ENCODE measurements around the gene CXCR6.

Gene CXCR6

DNA sequence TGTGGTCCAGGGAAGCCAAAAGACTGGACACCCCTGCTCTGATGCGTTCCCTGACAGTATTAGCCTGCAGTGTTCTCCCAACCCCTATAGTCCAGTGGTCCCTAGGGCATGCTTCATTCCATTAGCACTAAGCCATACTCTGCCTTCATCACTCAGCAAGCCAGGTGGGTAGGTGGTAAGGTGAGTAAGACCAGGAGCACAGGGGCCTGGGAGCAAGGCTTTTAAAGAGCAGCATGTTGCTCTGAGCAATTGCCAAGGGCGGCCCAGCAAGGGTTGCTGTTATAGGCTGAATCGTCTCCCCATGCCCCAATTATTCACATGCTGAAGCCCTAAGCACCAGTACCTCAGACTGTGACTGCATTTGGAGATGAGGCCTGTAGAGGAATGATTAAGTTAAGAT is 11.0 kb downstream of the CXCR6 start:
- H3K27me3 Mint-ChIP-seq, result no peaks in the 10 kb centered on the region
- no peak overlapping the region for H3K4me3 Mint-ChIP-seq
- H3K36me3 Mint-ChIP-seq (ENCODE audit: insufficient read depth), result peaks cover 58% of the 10 kb centered on the region
- no peak for DNase-seq (ENCODE audit: low spot score in 2 of 2)
- no peaks in the 10 kb centered on the region for H3K9me3 Mint-ChIP-seq
- no peak overlapping the region for H3K27ac Mint-ChIP-seq (ENCODE audit: low read depth)
- ATAC-seq (replicated peaks; ENCODE audit: extremely low read depth, poor library complexity, severe bottlenecking), result no peak
- H3K4me1 Mint-ChIP-seq, result peaks cover 73% of the 10 kb centered on the region

DNA sequence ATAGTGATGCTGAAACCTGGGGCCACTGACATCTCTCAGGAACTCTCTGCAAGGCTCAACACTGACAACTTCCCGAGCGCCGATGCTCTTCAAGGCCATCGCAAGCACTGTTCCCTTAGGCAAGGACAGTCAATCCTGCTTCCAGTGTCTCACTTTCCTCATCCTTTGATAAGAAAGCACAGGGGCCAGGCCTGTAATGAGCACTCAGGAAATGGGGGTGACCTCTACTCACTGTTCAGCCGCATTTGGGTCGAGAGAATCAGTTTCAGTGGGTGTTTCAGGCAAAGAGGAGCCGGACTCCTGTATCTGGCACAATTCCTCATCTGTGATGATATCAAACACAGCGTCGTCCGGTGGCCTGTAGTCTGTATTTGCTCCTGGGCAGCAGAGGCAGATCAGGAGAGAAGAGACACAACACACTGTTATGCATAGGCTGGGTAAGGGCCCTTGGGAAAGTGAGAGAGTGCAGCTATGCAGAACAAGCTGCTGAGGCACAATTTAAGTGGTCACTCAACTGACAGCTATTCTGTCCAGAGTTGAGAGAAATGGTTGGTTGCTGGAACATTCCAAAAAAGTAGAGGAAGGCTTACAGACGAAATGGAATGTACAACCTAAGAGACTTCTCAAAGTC is 11.9 kb downstream of the CXCR6 start:
- no peaks in the 10 kb centered on the region for H3K9me3 Mint-ChIP-seq

DNA sequence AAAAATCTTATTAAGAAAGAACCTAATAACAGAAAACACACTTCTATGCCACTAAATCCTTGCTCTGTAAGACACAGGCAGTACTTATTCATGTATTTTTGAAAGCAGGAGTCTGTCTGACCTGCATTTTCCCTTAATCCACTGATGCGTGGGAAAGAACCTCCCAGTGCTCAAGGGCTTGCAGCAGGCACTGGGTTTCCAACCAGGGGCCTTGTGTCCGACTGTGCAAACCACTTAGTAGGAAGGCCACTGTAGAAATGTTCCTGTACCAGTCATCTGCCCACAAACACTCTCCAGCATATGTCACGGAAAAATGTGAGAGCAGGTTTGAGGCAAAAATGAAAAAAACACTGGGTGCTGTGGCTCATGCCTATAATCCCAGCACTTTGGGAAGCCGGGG is 12.4 kb downstream of the CXCR6 start:
- DNase-seq (ENCODE audit: low spot score in 2 of 2), result no peak
- H3K27me3 Mint-ChIP-seq, result no peaks in the 10 kb centered on the region
- peaks cover 68% of the 10 kb centered on the region for H3K36me3 Mint-ChIP-seq (ENCODE audit: insufficient read depth)
- H3K4me3 Mint-ChIP-seq, result no peak overlapping the region
- no peak for ATAC-seq (replicated peaks; ENCODE audit: extremely low read depth, poor library complexity, severe bottlenecking)
- peaks cover 69% of the 10 kb centered on the region for H3K4me1 Mint-ChIP-seq
- no peaks in the 10 kb centered on the region for H3K9me3 Mint-ChIP-seq
- H3K27ac Mint-ChIP-seq (ENCODE audit: low read depth), result no peak overlapping the region

More for the DNA sequence above, 11.9 kb downstream of the CXCR6 start:
- DNase-seq (ENCODE audit: low spot score in 2 of 2) (no peak), ATAC-seq (replicated peaks; ENCODE audit: extremely low read depth, poor library complexity, severe bottlenecking) (no peak)
- H3K27ac Mint-ChIP-seq (ENCODE audit: low read depth), result no peak overlapping the region
- H3K27me3 Mint-ChIP-seq, result no peaks in the 10 kb centered on the region
- H3K36me3 Mint-ChIP-seq (ENCODE audit: insufficient read depth), result peaks cover 62% of the 10 kb centered on the region
- H3K4me1 Mint-ChIP-seq, result peaks cover 73% of the 10 kb centered on the region
- no peak overlapping the region for H3K4me3 Mint-ChIP-seq

DNA sequence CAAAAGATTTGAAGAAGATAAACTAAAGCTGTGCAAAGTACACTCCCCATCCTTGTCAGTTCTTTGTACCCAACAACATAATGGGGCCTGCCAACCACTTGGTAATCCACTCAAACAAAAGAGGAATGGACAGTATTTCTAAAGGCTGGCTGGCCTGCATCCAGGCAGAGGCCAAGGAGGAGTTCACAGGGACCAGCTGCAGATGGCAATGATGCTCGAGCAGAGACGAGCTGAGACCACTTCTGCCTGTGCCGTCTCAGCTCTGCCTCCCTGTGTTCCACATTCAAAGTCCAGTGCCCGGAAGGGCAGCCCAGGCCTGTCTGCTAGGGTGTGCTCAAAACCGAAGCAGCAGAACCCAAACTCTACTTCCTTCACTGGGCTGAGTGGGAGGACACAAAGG is 14.3 kb downstream of the CXCR6 start:
- no peak for DNase-seq (ENCODE audit: low spot score in 2 of 2)
- Mint-ChIP-seq H3K4me3 (peak overlapping the region; percentile 40), H3K27me3 (no peaks in the 10 kb centered on the region), H3K36me3 (ENCODE audit: insufficient read depth) (peaks cover 77% of the 10 kb centered on the region), H3K27ac (ENCODE audit: low read depth) (peak overlapping the region; percentile 80), H3K9me3 (no peaks in the 10 kb centered on the region), H3K4me1 (peaks cover 64% of the 10 kb centered on the region)
- ATAC-seq (replicated peaks; ENCODE audit: extremely low read depth, poor library complexity, severe bottlenecking), result no peak

DNA sequence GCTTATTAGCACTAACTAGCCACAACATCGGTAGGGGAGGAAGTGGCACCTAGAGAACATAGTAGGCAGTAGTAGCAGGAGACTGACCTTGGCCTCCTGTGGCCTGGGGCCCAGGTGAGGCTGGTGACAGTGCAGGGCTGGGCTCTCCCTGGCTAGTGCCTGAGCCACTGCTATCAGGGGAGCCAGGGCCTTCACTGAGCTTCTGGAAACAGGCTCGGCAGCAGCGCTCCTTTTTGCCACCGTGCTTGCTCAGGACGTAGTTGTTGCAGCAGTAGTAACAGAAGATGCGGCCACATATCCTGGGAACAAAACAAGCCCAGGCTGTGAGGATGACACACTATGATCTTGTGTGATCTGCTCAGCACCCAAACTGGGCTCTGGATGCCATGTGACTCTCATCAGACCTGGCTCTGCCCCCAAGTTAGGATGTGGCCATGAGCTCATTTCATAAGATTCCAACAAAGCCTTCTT is 15.1 kb downstream of the CXCR6 start:
- H3K4me1 Mint-ChIP-seq, result peaks cover 66% of the 10 kb centered on the region
- DNase-seq (ENCODE audit: low spot score in 2 of 2) (peak in 1 of 2 donors; percentile 31), ATAC-seq (replicated peaks; ENCODE audit: extremely low read depth, poor library complexity, severe bottlenecking) (peak; percentile 79)
- peaks cover 80% of the 10 kb centered on the region for H3K36me3 Mint-ChIP-seq (ENCODE audit: insufficient read depth)
- H3K27ac Mint-ChIP-seq (ENCODE audit: low read depth), result peak overlapping the region; percentile 80
- H3K4me3 Mint-ChIP-seq, result peak overlapping the region; percentile 40
- no peaks in the 10 kb centered on the region for H3K27me3 Mint-ChIP-seq
- H3K9me3 Mint-ChIP-seq, result no peaks in the 10 kb centered on the region

DNA sequence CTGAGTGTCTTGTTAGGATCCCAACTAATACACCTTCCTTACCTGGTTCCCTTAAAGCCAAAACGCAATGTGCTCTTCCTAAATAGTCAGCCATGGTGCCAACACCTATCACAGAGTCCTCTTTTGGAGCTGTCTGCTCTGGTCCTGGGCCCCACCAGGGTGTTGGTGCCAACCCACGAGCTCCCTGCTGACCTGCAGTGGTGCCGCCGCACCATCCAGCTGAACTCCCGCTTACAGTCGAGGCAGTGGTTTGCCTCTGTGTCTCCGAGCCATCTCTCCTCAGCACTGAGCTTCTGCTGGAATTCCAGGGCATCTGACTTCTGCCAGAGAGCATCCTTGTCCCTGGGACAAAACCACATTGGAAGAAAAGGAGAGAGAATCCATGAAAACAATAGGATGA is 15.9 kb downstream of the CXCR6 start:
- Mint-ChIP-seq H3K4me3 (peak overlapping the region; percentile 17), H3K4me1 (peaks cover 74% of the 10 kb centered on the region), H3K9me3 (no peaks in the 10 kb centered on the region), H3K27ac (ENCODE audit: low read depth) (peak overlapping the region; percentile 80), H3K27me3 (no peaks in the 10 kb centered on the region), H3K36me3 (ENCODE audit: insufficient read depth) (peaks cover 76% of the 10 kb centered on the region)
- ATAC-seq (replicated peaks; ENCODE audit: extremely low read depth, poor library complexity, severe bottlenecking), result no peak
- DNase-seq (ENCODE audit: low spot score in 2 of 2), result no peak

DNA sequence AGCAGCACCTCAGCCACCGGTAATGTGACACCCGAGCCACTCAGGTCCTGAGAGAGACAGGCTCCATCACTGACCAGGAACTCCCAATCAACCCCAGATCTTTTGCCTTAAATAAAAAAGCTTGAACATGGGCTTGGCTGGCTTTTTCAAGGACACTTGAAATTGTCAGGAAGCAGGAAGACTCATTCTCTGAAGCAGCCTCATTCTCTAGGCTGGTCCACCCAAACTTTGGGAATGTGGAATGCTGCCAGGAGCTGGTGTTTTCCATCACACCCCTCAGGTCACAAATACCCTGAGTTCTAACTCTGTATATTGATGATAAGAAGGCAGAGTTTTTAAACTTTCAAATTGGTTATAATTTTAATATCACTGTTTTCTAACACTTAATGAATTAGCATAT is 17.0 kb downstream of the CXCR6 start:
- ATAC-seq (replicated peaks; ENCODE audit: extremely low read depth, poor library complexity, severe bottlenecking) (no peak), DNase-seq (ENCODE audit: low spot score in 2 of 2) (no peak)
- Mint-ChIP-seq H3K27me3 (no peaks in the 10 kb centered on the region), H3K4me3 (no peak overlapping the region), H3K36me3 (ENCODE audit: insufficient read depth) (peaks cover 71% of the 10 kb centered on the region), H3K9me3 (no peaks in the 10 kb centered on the region), H3K27ac (ENCODE audit: low read depth) (no peak overlapping the region), H3K4me1 (peaks cover 81% of the 10 kb centered on the region)

DNA sequence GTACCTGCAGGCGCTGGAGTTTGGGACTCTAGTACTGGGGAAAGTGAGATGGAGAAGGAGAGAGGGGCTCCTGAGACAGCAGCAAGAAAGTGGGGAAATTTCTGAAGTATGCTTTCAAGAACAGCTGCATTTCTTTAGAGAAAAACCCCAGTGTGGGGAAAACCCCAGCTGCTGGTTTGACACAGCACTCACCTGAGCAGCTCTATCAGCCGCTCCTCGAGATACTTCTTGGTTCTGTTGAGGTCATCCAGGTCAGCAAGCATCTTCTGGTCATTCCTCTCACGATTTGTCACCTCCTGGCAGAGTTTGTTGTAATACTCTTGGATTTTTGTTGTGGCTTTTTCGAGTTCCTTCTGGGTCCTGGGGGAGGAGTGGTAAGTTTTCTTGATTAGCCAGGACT is 18.8 kb downstream of the CXCR6 start:
- DNase-seq (ENCODE audit: low spot score in 2 of 2) (no peak), ATAC-seq (replicated peaks; ENCODE audit: extremely low read depth, poor library complexity, severe bottlenecking) (no peak)
- H3K27ac Mint-ChIP-seq (ENCODE audit: low read depth), result peak overlapping the region; percentile 77
- no peaks in the 10 kb centered on the region for H3K27me3 Mint-ChIP-seq
- H3K4me3 Mint-ChIP-seq, result peak overlapping the region; percentile 20
- peaks cover 67% of the 10 kb centered on the region for H3K36me3 Mint-ChIP-seq (ENCODE audit: insufficient read depth)
- H3K4me1 Mint-ChIP-seq, result peaks cover 89% of the 10 kb centered on the region
- no peaks in the 10 kb centered on the region for H3K9me3 Mint-ChIP-seq

DNA sequence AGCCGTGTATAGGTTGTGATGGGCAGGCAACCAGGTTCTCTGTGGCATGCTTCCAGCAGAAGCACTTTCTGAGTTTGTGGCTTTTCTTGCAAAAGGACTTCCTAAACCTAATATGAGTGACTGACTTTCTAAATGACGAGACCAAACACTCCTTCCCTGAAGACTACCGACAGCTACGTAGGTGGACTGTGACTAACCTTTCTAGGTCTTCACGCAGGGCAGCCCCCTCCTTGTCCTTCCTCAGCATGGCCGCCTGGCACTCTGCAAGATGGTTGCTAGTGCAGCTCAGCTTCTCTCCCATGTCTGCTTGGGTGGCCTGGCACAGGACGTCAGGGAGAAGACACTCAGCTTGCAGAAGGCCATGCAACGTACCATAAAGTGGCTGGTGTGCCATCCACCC is 20.9 kb downstream of the CXCR6 start:
- ATAC-seq (replicated peaks; ENCODE audit: extremely low read depth, poor library complexity, severe bottlenecking) (peak; percentile 38), DNase-seq (ENCODE audit: low spot score in 2 of 2) (no peak)
- peak overlapping the region; percentile 63 for H3K4me3 Mint-ChIP-seq
- H3K4me1 Mint-ChIP-seq, result peaks cover 89% of the 10 kb centered on the region
- H3K36me3 Mint-ChIP-seq (ENCODE audit: insufficient read depth), result peaks cover 64% of the 10 kb centered on the region
- H3K9me3 Mint-ChIP-seq, result no peaks in the 10 kb centered on the region
- H3K27ac Mint-ChIP-seq (ENCODE audit: low read depth), result peak overlapping the region; percentile 82
- H3K27me3 Mint-ChIP-seq, result no peaks in the 10 kb centered on the region

DNA sequence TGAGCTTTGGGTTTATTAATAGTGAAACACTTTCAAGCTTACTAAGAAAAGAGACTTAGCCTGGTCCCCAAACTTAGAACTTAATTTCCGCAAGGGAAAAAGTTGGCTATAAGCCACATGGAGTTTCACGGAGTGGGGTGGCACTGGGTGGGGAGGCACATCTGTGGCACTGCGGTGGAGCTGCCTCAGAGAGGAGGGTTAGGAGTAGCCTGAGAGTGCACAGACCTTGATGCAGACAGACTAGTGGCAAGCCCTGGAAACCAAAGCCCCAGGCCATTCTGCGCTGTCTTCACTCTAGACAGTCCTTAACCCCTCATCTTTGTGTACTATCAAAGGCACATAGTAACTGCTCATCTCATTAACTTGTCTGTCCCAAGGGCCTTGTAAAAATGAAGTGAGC is 22.0 kb downstream of the CXCR6 start:
- peaks cover 57% of the 10 kb centered on the region for H3K36me3 Mint-ChIP-seq (ENCODE audit: insufficient read depth)
- H3K4me1 Mint-ChIP-seq, result peaks cover 90% of the 10 kb centered on the region
- DNase-seq (ENCODE audit: low spot score in 2 of 2) (no peak), ATAC-seq (replicated peaks; ENCODE audit: extremely low read depth, poor library complexity, severe bottlenecking) (peak; percentile 55)
- no peaks in the 10 kb centered on the region for H3K9me3 Mint-ChIP-seq
- peak overlapping the region; percentile 81 for H3K27ac Mint-ChIP-seq (ENCODE audit: low read depth)
- H3K4me3 Mint-ChIP-seq, result peak overlapping the region; percentile 63
- H3K27me3 Mint-ChIP-seq, result no peaks in the 10 kb centered on the region

DNA sequence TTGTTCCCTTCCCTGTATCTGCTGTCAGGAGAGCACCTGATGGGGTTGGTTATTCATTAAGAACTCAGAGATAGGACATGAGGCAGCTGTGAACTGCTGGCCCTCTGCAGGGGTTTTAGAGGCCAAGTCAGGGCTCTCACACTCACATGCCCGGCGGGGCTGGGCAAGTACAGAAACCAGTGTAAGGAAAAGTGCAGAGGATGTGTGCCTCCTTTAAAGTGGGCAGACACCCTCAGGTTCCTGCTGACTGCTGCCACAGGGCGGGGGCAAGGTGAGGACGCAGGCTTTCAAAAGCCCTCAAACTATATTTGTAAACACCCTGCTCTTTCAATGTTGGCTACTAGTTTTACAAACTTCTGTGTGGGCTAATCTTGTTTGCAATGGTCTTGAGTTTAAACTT is 22.4 kb downstream of the CXCR6 start:
- peaks cover 93% of the 10 kb centered on the region for H3K4me1 Mint-ChIP-seq
- peak overlapping the region; percentile 81 for H3K27ac Mint-ChIP-seq (ENCODE audit: low read depth)
- DNase-seq (ENCODE audit: low spot score in 2 of 2), result peak in 1 of 2 donors; percentile 25
- ATAC-seq (replicated peaks; ENCODE audit: extremely low read depth, poor library complexity, severe bottlenecking), result peak; percentile 79
- H3K4me3 Mint-ChIP-seq, result peak overlapping the region; percentile 63
- H3K9me3 Mint-ChIP-seq, result no peaks in the 10 kb centered on the region
- H3K27me3 Mint-ChIP-seq, result no peaks in the 10 kb centered on the region
- peaks cover 56% of the 10 kb centered on the region for H3K36me3 Mint-ChIP-seq (ENCODE audit: insufficient read depth)

DNA sequence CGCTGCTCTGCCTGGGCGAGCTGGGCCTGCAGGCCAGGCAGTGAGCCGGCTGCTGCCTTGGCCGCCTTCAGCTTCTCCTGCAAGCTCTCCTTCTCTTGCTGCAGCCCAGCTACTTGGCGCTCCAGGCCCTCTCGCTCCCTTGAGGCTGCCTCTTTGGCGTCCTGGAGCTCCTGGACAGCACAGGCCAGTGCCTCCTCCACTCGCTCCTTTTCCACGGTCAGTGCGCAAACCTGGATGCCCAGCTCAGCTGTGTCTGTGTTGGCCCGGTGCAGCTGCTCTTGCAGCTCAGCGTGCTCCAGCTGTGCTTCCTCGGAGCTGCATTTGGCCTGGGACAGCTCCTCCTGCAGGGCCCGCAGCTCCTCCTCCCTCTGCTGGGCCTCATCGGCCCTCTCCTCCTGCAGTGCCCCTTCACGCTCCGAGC is 23.1 kb downstream of the CXCR6 start:
- H3K27me3 Mint-ChIP-seq, result no peaks in the 10 kb centered on the region

DNA sequence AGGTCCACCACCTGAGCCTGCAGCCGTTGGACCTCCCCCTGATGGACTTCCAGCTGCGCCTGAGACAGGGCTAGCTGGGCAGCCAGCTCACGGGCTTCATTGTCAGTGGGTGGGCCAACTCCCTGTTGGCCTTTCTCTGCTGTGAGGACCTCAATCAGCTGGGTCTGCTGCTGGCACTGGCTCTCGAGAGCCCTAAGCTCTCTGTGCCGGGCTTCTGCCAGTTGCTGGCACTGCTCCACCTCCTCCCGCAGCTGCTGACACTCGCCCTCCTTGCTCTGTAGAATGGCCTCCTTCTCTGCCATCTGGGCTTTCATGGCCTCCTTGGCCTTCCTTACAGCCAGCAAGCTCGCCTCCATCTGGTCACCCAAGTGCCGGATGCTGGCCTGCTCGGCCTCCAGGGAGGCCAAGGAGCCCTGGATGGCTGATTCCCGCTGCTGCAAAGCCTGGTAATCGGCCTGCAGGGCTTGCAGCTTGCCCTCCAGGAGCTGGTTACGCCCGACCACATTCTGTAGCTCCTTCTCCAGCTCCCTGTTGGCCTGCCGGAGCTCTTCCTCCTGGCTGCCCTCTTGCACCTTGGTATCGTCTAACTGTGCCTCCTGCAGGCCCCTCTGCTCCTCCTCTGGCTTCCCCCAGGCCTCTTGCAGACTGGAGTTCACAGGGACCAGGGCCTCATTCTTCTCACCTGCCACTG is 23.8 kb downstream of the CXCR6 start:
- H3K4me3 Mint-ChIP-seq, result peak overlapping the region; percentile 67
- H3K27ac Mint-ChIP-seq (ENCODE audit: low read depth), result peak overlapping the region; percentile 90
- ATAC-seq (replicated peaks; ENCODE audit: extremely low read depth, poor library complexity, severe bottlenecking) (no peak), DNase-seq (ENCODE audit: low spot score in 2 of 2) (no peak)
- H3K27me3 Mint-ChIP-seq, result no peaks in the 10 kb centered on the region
- no peaks in the 10 kb centered on the region for H3K9me3 Mint-ChIP-seq
- peaks cover 99% of the 10 kb centered on the region for H3K4me1 Mint-ChIP-seq
- H3K36me3 Mint-ChIP-seq (ENCODE audit: insufficient read depth), result peaks cover 52% of the 10 kb centered on the region

More for the DNA sequence above, 23.1 kb downstream of the CXCR6 start:
- ATAC-seq (replicated peaks; ENCODE audit: extremely low read depth, poor library complexity, severe bottlenecking), result no peak
- H3K4me1 Mint-ChIP-seq, result peaks cover 96% of the 10 kb centered on the region
- H3K27ac Mint-ChIP-seq (ENCODE audit: low read depth), result peak overlapping the region; percentile 90
- H3K4me3 Mint-ChIP-seq, result peak overlapping the region; percentile 56
- H3K36me3 Mint-ChIP-seq (ENCODE audit: insufficient read depth), result peaks cover 54% of the 10 kb centered on the region
- DNase-seq (ENCODE audit: low spot score in 2 of 2), result no peak
- no peaks in the 10 kb centered on the region for H3K9me3 Mint-ChIP-seq

Data from central memory CD8-positive, alpha-beta T cell (primary cell).